Large intestine (tissue), 1 donor: ENCODE measurements around the gene UGT2A1. TPM values are rescaled to one million over a fixed set of nuclear protein-coding genes. Genes with fewer than 3 reads are reported as not detected.

ENCODE experiments used
- polyA plus RNA-seq: library from polyadenylated mRNA; unstranded; fragments of 120-200 nt; gene quantifications from one replicate; pipeline ENCODE4 v1.2.1, GENCODE V29; 2013

The UGT2A1 gene
- polyA plus RNA-seq, 1 donor: 0.04 TPM

Other genes with a start within 250 kb of the UGT2A1 start
- 0.57 TPM for gene UGT2B4, start 157.3 kb downstream of the UGT2A1 start, polyA plus RNA-seq
- gene UGT2A2, start 13.6 kb downstream of the UGT2A1 start, polyA plus RNA-seq: not detected
- 118 TPM for gene SULT1B1, start 107.4 kb upstream of the UGT2A1 start, polyA plus RNA-seq
- gene SULT1E1, start 206.9 kb upstream of the UGT2A1 start, polyA plus RNA-seq: 134 TPM